ENCODE results near the gene LIMCH1. TPM values are rescaled to one million over a fixed set of nuclear protein-coding genes. Genes with fewer than 3 reads are reported as not detected.

LIMCH1 gene
- total RNA-seq, 1 donor: 9.0 TPM

GRCh38 chr4:41687971-41688370 is 150.0 kb downstream of the LIMCH1 start:
- Histone ChIP-seq H3K36me3 (ENCODE audit: insufficient read depth, low read length) (no peaks in the 10 kb centered on the region), H2AFZ (ENCODE audit: low read length) (no peak overlapping the region), H3K4me2 (ENCODE audit: insufficient read depth, low read length) (no peak overlapping the region), H3K79me2 (ENCODE audit: insufficient read depth, low read length) (no peaks in the 10 kb centered on the region), H3K9me3 (ENCODE audit: low read depth, low read length) (no peaks in the 10 kb centered on the region), H3K4me3 (ENCODE audit: insufficient read depth, low read length) (no peak overlapping the region), H3K4me1 (ENCODE audit: insufficient read depth, low read length) (no peaks in the 10 kb centered on the region), H4K20me1 (ENCODE audit: insufficient read depth, low read length) (no peaks in the 10 kb centered on the region), H3K27me3 (ENCODE audit: insufficient read depth, low read length) (no peaks in the 10 kb centered on the region), H3K27ac (ENCODE audit: low read depth, low read length) (no peak overlapping the region)
- no peak for TF ChIP-seq CTCF (IDR thresholded peaks at IDR 0.05; ENCODE audit: extremely low read depth, low read depth, low read length)
- no peak for DNase-seq (ENCODE audit: insufficient read length, low spot score, missing footprints)

DNA sequence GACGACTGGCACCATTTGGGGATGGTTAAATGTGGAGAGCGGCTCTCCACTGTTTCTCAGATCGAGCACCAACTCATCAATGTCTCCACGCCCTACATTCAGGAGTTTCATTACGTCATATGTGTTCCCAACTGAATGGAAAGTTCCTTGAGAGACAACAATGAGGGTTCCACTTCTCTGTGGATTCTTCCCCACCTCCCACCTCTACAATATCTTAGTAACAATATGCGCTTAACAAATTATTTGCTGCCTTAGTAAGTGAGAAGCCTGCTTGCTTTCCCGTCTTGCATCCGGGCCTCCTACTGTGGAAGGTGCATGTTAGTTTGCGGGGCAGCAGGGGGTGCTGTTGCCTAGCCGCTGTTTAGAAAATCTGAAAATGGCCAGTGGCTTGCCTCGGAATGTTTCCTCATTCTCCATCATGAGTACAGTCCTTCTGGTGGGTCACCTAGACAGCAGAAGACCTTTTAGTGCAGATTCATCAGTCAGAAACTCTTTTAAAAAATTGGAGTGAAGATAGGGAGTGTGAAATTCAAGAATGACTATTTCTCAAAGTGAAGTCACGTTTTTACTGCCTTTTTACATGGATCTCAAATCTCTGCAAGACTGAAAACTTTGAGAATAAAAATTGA is 154.9 kb downstream of the LIMCH1 start:
- no peaks in the 10 kb centered on the region for H3K4me1 ChIP-seq (ENCODE audit: insufficient read depth, low read length)
- H2AFZ ChIP-seq (ENCODE audit: low read length): peak overlapping the region; percentile 72
- no peak overlapping the region for H3K27ac ChIP-seq (ENCODE audit: low read depth, low read length)
- no peaks in the 10 kb centered on the region for H3K9me3 ChIP-seq (ENCODE audit: low read depth, low read length)
- H3K79me2 ChIP-seq (ENCODE audit: insufficient read depth, low read length): no peaks in the 10 kb centered on the region
- TF ChIP-seq CTCF (IDR thresholded peaks at IDR 0.05; ENCODE audit: extremely low read depth, low read depth, low read length): peak; percentile 93
- H4K20me1 ChIP-seq (ENCODE audit: insufficient read depth, low read length): no peaks in the 10 kb centered on the region
- H3K36me3 ChIP-seq (ENCODE audit: insufficient read depth, low read length): no peaks in the 10 kb centered on the region
- peak; percentile 47 for DNase-seq (ENCODE audit: insufficient read length, low spot score, missing footprints)
- no peak overlapping the region for H3K4me3 ChIP-seq (ENCODE audit: insufficient read depth, low read length)
- peak overlapping the region; percentile 7 for H3K4me2 ChIP-seq (ENCODE audit: insufficient read depth, low read length)
- H3K27me3 ChIP-seq (ENCODE audit: insufficient read depth, low read length): no peaks in the 10 kb centered on the region

DNA sequence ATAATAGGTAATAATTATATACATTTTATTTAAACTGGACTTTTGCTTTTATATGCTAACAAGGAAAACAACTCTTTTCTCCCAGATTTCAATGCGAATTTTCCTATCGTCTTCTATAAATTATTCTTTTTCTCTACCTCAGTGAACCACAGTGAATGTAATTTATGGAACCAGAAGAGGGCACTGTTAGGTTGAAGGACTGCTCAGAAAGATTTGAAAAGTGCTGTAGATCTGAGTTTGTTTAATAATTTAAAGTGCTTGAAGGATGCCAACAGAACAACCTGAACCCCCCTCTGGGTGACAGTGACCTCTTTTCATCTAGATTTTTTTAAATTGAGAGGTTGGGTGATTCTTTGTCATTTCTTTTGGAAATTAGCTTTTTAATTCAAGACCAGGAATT is 155.7 kb downstream of the LIMCH1 start:
- no peak overlapping the region for H3K27ac ChIP-seq (ENCODE audit: low read depth, low read length)
- TF ChIP-seq CTCF (IDR thresholded peaks at IDR 0.05; ENCODE audit: extremely low read depth, low read depth, low read length): peak; percentile 54
- H3K9me3 ChIP-seq (ENCODE audit: low read depth, low read length): no peaks in the 10 kb centered on the region
- H3K4me1 ChIP-seq (ENCODE audit: insufficient read depth, low read length): no peaks in the 10 kb centered on the region
- H3K27me3 ChIP-seq (ENCODE audit: insufficient read depth, low read length): no peaks in the 10 kb centered on the region
- no peak overlapping the region for H2AFZ ChIP-seq (ENCODE audit: low read length)
- DNase-seq (ENCODE audit: insufficient read length, low spot score, missing footprints): no peak
- H3K4me3 ChIP-seq (ENCODE audit: insufficient read depth, low read length): no peak overlapping the region
- H3K79me2 ChIP-seq (ENCODE audit: insufficient read depth, low read length): no peaks in the 10 kb centered on the region
- H3K4me2 ChIP-seq (ENCODE audit: insufficient read depth, low read length): no peak overlapping the region
- H3K36me3 ChIP-seq (ENCODE audit: insufficient read depth, low read length): no peaks in the 10 kb centered on the region
- no peaks in the 10 kb centered on the region for H4K20me1 ChIP-seq (ENCODE audit: insufficient read depth, low read length)

GRCh38 chr4:41696131-41696530 is 158.2 kb downstream of the LIMCH1 start:
- TF ChIP-seq CTCF (IDR thresholded peaks at IDR 0.05; ENCODE audit: extremely low read depth, low read depth, low read length): no peak
- Histone ChIP-seq H3K36me3 (ENCODE audit: insufficient read depth, low read length) (no peaks in the 10 kb centered on the region), H3K4me3 (ENCODE audit: insufficient read depth, low read length) (no peak overlapping the region), H4K20me1 (ENCODE audit: insufficient read depth, low read length) (no peaks in the 10 kb centered on the region), H3K79me2 (ENCODE audit: insufficient read depth, low read length) (no peaks in the 10 kb centered on the region), H3K4me1 (ENCODE audit: insufficient read depth, low read length) (no peaks in the 10 kb centered on the region), H3K27me3 (ENCODE audit: insufficient read depth, low read length) (no peaks in the 10 kb centered on the region), H3K9me3 (ENCODE audit: low read depth, low read length) (no peaks in the 10 kb centered on the region), H2AFZ (ENCODE audit: low read length) (no peak overlapping the region), H3K27ac (ENCODE audit: low read depth, low read length) (no peak overlapping the region), H3K4me2 (ENCODE audit: insufficient read depth, low read length) (no peak overlapping the region)
- no peak for DNase-seq (ENCODE audit: insufficient read length, low spot score, missing footprints)

Data from osteoblast (primary cell).